ENCODE measurements around the gene ODAD2. TPM values are rescaled to one million over a fixed set of nuclear protein-coding genes. Genes with fewer than 3 reads are reported as not detected.

The ODAD2 gene
- total RNA-seq, 4 donors from 2014 or later: not detected

GRCh38 chr10:28020993-28021982 is 22.4 kb upstream of the ODAD2 start:
- H3K36me3 ChIP-seq: no peaks in the 10 kb centered on the region
- H3K4me1 ChIP-seq: no peaks in the 10 kb centered on the region
- no peaks in the 10 kb centered on the region for H3K27me3 ChIP-seq
- no peaks in the 10 kb centered on the region for H3K9me3 ChIP-seq
- TF ChIP-seq, protein P1, sequence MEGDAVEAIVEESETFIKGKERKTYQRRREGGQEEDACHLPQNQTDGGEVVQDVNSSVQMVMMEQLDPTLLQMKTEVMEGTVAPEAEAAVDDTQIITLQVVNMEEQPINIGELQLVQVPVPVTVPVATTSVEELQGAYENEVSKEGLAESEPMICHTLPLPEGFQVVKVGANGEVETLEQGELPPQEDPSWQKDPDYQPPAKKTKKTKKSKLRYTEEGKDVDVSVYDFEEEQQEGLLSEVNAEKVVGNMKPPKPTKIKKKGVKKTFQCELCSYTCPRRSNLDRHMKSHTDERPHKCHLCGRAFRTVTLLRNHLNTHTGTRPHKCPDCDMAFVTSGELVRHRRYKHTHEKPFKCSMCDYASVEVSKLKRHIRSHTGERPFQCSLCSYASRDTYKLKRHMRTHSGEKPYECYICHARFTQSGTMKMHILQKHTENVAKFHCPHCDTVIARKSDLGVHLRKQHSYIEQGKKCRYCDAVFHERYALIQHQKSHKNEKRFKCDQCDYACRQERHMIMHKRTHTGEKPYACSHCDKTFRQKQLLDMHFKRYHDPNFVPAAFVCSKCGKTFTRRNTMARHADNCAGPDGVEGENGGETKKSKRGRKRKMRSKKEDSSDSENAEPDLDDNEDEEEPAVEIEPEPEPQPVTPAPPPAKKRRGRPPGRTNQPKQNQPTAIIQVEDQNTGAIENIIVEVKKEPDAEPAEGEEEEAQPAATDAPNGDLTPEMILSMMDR (IDR thresholded peaks at IDR 0.05): no peak
- H3K27ac ChIP-seq: no peak overlapping the region
- no peak for DNase-seq
- no peak overlapping the region for H3K4me3 ChIP-seq

DNA sequence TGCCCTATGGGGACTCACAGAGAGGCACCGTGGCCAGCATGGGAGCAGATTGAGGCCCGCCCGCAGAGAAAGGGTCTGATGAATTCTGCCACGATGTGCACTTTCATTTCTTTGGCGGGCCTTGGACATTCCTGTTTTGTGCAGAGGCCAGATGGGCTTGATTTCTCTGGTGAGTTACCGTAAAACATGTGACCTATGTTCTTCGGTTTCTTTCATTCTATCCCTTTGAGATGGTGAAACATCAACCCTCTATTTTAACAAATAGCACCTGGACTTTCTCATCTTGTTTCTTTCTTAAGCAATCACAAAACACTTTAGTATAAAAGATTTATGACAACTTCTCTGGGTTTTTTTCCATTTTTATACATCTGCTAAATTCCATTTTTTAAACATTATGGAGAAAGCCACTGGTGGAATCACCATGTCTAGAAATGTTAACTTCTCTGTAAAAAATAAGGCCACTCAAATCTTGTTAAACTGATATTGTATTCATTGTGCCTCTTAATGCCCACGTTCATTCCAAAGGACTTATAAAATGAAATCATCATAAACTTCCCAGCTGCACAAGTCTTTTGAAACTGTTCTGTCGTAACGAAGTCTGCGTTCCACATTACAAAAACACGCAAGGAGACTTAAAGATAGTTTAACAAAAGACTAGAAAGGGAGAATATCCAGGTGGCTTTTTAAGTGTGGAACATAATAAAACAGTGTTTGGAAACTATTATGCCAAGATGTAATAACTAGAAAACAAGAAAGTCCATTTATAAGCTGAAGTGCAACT is 21.4 kb upstream of the ODAD2 start:
- TF ChIP-seq, protein P1 (IDR thresholded peaks at IDR 0.05): no peak
- no peak for TF ChIP-seq POLR2A (IDR thresholded peaks at IDR 0.05)
- H3K36me3 ChIP-seq: no peaks in the 10 kb centered on the region
- H3K4me3 ChIP-seq: no peak overlapping the region
- no peaks in the 10 kb centered on the region for H3K9me3 ChIP-seq
- H3K27ac ChIP-seq: no peak overlapping the region
- H3K27me3 ChIP-seq: no peaks in the 10 kb centered on the region
- DNase-seq: no peak
- no peaks in the 10 kb centered on the region for H3K4me1 ChIP-seq

GRCh38 chr10:28014651-28015050 is 15.8 kb upstream of the ODAD2 start:
- Histone ChIP-seq H3K27me3 (no peaks in the 10 kb centered on the region), H3K9me3 (no peaks in the 10 kb centered on the region), H3K27ac (no peak overlapping the region), H3K4me3 (no peak overlapping the region), H3K4me1 (no peaks in the 10 kb centered on the region), H3K36me3 (no peaks in the 10 kb centered on the region)
- TF ChIP-seq POLR2A (IDR thresholded peaks at IDR 0.05): no peak
- TF ChIP-seq, protein P1 (IDR thresholded peaks at IDR 0.05): no peak
- no peak for DNase-seq

GRCh38 chr10:28012990-28013515 is 14.2 kb upstream of the ODAD2 start:
- TF ChIP-seq, protein P1 (IDR thresholded peaks at IDR 0.05): no peak
- TF ChIP-seq POLR2A (IDR thresholded peaks at IDR 0.05): no peak
- H3K4me1 ChIP-seq: no peaks in the 10 kb centered on the region
- H3K27ac ChIP-seq: no peak overlapping the region
- H3K36me3 ChIP-seq: no peaks in the 10 kb centered on the region
- DNase-seq: no peak
- H3K9me3 ChIP-seq: no peaks in the 10 kb centered on the region
- H3K4me3 ChIP-seq: no peak overlapping the region
- H3K27me3 ChIP-seq: no peaks in the 10 kb centered on the region

- no peaks in the 10 kb centered on the region for H3K4me1 ChIP-seq
- H3K4me3 ChIP-seq: no peak overlapping the region
- DNase-seq: no peak
- TF ChIP-seq, protein P1 (IDR thresholded peaks at IDR 0.05): no peak
- TF ChIP-seq POLR2A (IDR thresholded peaks at IDR 0.05): no peak
- H3K27ac ChIP-seq: no peak overlapping the region
- no peaks in the 10 kb centered on the region for H3K9me3 ChIP-seq
- no peaks in the 10 kb centered on the region for H3K27me3 ChIP-seq
- no peaks in the 10 kb centered on the region for H3K36me3 ChIP-seq
These were observed 11.9 kb upstream of the ODAD2 start for GRCh38 chr10:28010821-28011220.
